ENCODE measurements around the gene RPS6KA5.
"Not testable (repeated sequence)": the region's sequence is repeated elsewhere in the genome, so short reads cannot be mapped to it uniquely, and the experiment has no call there.

Gene RPS6KA5

GRCh38 chr14:90960818-90961217, 99.6 kb downstream of the RPS6KA5 start:
- peaks cover 2 to 14% (median 8%) of the 10 kb centered on the region in 4 experiments for H3K36me3 ChIP-seq (ENCODE audit: control insufficient read depth in 4 of 4, insufficient read depth in 4 of 4, low read length in 3 of 4)
- no peaks in the 10 kb centered on the region for H3K27me3 ChIP-seq (replicated peaks in 2 of 5; ENCODE audit: control insufficient read depth in 4 of 5, insufficient read depth in 5 of 5, low read length in 4 of 5)
- DNase-seq: no peak
- POLR2A ChIA-PET: no interaction called here
- H3K27ac ChIP-seq (ENCODE audit: insufficient read depth in 1 of 2, low read depth in 1 of 2, low read length in 2 of 2, poor library complexity in 1 of 2, severe bottlenecking in 2 of 2): no peak overlapping the region
- H3K4me1 ChIP-seq (ENCODE audit: control extremely low read depth in 1 of 4, control insufficient read depth in 4 of 4, insufficient read depth in 4 of 4, low read length in 3 of 4): no peaks in the 10 kb centered on the region
- no peak overlapping the region for H3K4me3 ChIP-seq (ENCODE audit: control insufficient read depth in 1 of 7, extremely low read depth in 1 of 7, insufficient read depth in 4 of 7, low read depth in 2 of 7, low read length in 6 of 7)
- CTCF ChIA-PET: interaction anchor here (0.5 kb wide), 1 partner anchor 33 kb away, joined by 3 read pairs; no protein-coding TSS in a partner anchor
- peaks cover 3 to 20% (median 6%) of the 10 kb centered on the region in 5 experiments for H3K9me3 ChIP-seq (ENCODE audit: control extremely low read depth in 1 of 5, control insufficient read depth in 4 of 5, insufficient read depth in 2 of 5, low read depth in 1 of 5, low read length in 4 of 5)
- WGBS (ENCODE audit: insufficient coverage): 100% methylated on average over 6 of the region's 6 CpGs

DNA sequence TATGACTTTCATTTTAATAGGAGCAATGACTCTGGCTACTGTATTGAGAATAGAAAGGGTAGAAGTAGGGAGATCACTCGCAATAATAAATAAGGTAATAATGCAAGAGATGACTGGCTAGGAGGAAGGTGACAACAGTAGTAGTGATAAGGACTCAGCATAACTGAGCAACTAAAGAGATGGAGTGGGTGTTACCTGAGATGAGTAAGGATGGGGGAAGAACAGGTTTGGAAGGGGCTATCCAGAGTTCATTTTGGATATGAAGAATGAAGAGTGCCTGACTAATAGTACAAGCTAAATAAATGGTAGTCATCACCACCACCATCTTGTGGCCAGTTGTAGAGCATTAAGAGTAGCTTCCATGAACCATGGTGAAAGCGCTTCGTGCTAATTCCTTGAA, 101.1 kb downstream of the RPS6KA5 start:
- Histone ChIP-seq H3K27me3 (replicated peaks in 2 of 5; ENCODE audit: control insufficient read depth in 4 of 5, insufficient read depth in 5 of 5, low read length in 4 of 5) (no peaks in the 10 kb centered on the region), H3K27ac (ENCODE audit: insufficient read depth in 1 of 2, low read depth in 1 of 2, low read length in 2 of 2, poor library complexity in 1 of 2, severe bottlenecking in 2 of 2) (no peak overlapping the region), H3K9me3 (ENCODE audit: control extremely low read depth in 1 of 5, control insufficient read depth in 4 of 5, insufficient read depth in 2 of 5, low read depth in 1 of 5, low read length in 4 of 5) (peaks cover 9 to 32% (median 10%) of the 10 kb centered on the region in 5 experiments), H3K4me3 (ENCODE audit: control insufficient read depth in 1 of 7, extremely low read depth in 1 of 7, insufficient read depth in 4 of 7, low read depth in 2 of 7, low read length in 6 of 7) (no peak overlapping the region), H3K4me1 (ENCODE audit: control extremely low read depth in 1 of 4, control insufficient read depth in 4 of 4, insufficient read depth in 4 of 4, low read length in 3 of 4) (no peaks in the 10 kb centered on the region), H3K36me3 (ENCODE audit: control insufficient read depth in 4 of 4, insufficient read depth in 4 of 4, low read length in 3 of 4) (peaks cover 2 to 16% (median 8%) of the 10 kb centered on the region in 4 experiments)
- CTCF ChIA-PET: interaction anchor here (1.2 kb wide), 1 partner anchor 33 kb away, joined by 3 read pairs; no protein-coding TSS in a partner anchor
- WGBS (ENCODE audit: insufficient coverage): 96% methylated on average over 2 of the region's 3 CpGs
- DNase-seq: no peak
- POLR2A ChIA-PET: no interaction called here

DNA sequence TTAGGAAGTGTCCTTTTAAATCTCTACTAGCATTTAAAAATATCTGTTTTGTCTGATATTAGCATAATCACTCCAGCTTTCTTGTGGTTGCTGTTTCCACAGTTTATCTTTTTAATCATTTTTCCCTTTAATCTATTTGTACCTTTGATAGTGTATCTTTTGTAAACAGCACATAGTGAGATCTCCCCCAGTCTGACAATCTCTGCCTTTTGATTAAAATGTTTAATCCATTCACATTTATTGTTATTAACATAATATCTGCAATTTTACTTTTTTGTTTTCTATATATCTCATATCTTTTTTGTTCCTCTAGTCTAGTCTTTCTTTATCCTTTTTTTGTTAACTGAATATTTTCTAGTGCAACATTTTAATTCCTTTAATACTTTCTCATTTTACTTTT, 104.2 kb downstream of the RPS6KA5 start:
- ChIA-PET POLR2A (no interaction called here), CTCF (no interaction called here)
- peaks cover 0 to 16% (median 8%) of the 10 kb centered on the region in 4 experiments for H3K36me3 ChIP-seq (ENCODE audit: control insufficient read depth in 4 of 4, insufficient read depth in 4 of 4, low read length in 3 of 4)
- H3K27ac ChIP-seq (ENCODE audit: insufficient read depth in 1 of 2, low read depth in 1 of 2, low read length in 2 of 2, poor library complexity in 1 of 2, severe bottlenecking in 2 of 2): no peak overlapping the region
- H3K4me3 ChIP-seq (ENCODE audit: control insufficient read depth in 1 of 7, extremely low read depth in 1 of 7, insufficient read depth in 4 of 7, low read depth in 2 of 7, low read length in 6 of 7): no peak overlapping the region
- H3K27me3 ChIP-seq (replicated peaks in 2 of 5; ENCODE audit: control insufficient read depth in 4 of 5, insufficient read depth in 5 of 5, low read length in 4 of 5): no peaks in the 10 kb centered on the region
- H3K4me1 ChIP-seq (ENCODE audit: control extremely low read depth in 1 of 4, control insufficient read depth in 4 of 4, insufficient read depth in 4 of 4, low read length in 3 of 4): no peaks in the 10 kb centered on the region
- peaks cover 10 to 42% (median 15%) of the 10 kb centered on the region in 5 experiments for H3K9me3 ChIP-seq (ENCODE audit: control extremely low read depth in 1 of 5, control insufficient read depth in 4 of 5, insufficient read depth in 2 of 5, low read depth in 1 of 5, low read length in 4 of 5)
- DNase-seq: peak in 2 of 3 donors; percentile 6 to 8

GRCh38 chr14:90953643-90954042, 106.8 kb downstream of the RPS6KA5 start:
- WGBS (ENCODE audit: insufficient coverage): 48% methylated on average over 2 of the region's 2 CpGs
- H3K27me3 ChIP-seq (replicated peaks in 2 of 5; ENCODE audit: control insufficient read depth in 4 of 5, insufficient read depth in 5 of 5, low read length in 4 of 5); H3K27ac ChIP-seq (ENCODE audit: insufficient read depth in 1 of 2, low read depth in 1 of 2, low read length in 2 of 2, poor library complexity in 1 of 2, severe bottlenecking in 2 of 2); H3K4me1 ChIP-seq (ENCODE audit: control extremely low read depth in 1 of 4, control insufficient read depth in 4 of 4, insufficient read depth in 4 of 4, low read length in 3 of 4); POLR2A ChIA-PET; CTCF ChIA-PET; H3K4me3 ChIP-seq (ENCODE audit: control insufficient read depth in 1 of 7, extremely low read depth in 1 of 7, insufficient read depth in 4 of 7, low read depth in 2 of 7, low read length in 6 of 7): not testable (repeated sequence)
- peaks cover 10 to 42% (median 12%) of the 10 kb centered on the region in 5 experiments for H3K9me3 ChIP-seq (ENCODE audit: control extremely low read depth in 1 of 5, control insufficient read depth in 4 of 5, insufficient read depth in 2 of 5, low read depth in 1 of 5, low read length in 4 of 5)
- DNase-seq: peak in 2 of 3 donors; percentile 19 to 50
- H3K36me3 ChIP-seq (ENCODE audit: control insufficient read depth in 4 of 4, insufficient read depth in 4 of 4, low read length in 3 of 4): peaks cover 3 to 10% (median 6%) of the 10 kb centered on the region in 4 experiments

GRCh38 chr14:90943367-90943766, 117.1 kb downstream of the RPS6KA5 start:
- POLR2A ChIA-PET: no interaction called here
- no peaks in the 10 kb centered on the region for H3K4me1 ChIP-seq (ENCODE audit: control extremely low read depth in 1 of 4, control insufficient read depth in 4 of 4, insufficient read depth in 4 of 4, low read length in 3 of 4)
- 97% methylated on average over 3 of the region's 3 CpGs for WGBS (ENCODE audit: insufficient coverage)
- no peaks in the 10 kb centered on the region for H3K27me3 ChIP-seq (replicated peaks in 2 of 5; ENCODE audit: control insufficient read depth in 4 of 5, insufficient read depth in 5 of 5, low read length in 4 of 5)
- peaks cover 0 to 22% (median 14%) of the 10 kb centered on the region in 5 experiments for H3K9me3 ChIP-seq (ENCODE audit: control extremely low read depth in 1 of 5, control insufficient read depth in 4 of 5, insufficient read depth in 2 of 5, low read depth in 1 of 5, low read length in 4 of 5)
- H3K4me3 ChIP-seq (ENCODE audit: control insufficient read depth in 1 of 7, extremely low read depth in 1 of 7, insufficient read depth in 4 of 7, low read depth in 2 of 7, low read length in 6 of 7): no peak overlapping the region
- peaks cover 10 to 31% (median 16%) of the 10 kb centered on the region in 4 experiments for H3K36me3 ChIP-seq (ENCODE audit: control insufficient read depth in 4 of 4, insufficient read depth in 4 of 4, low read length in 3 of 4)
- no peak for DNase-seq
- CTCF ChIA-PET: interaction anchor here (0.9 to 1.2 kb wide), 2 partner anchors 25 to 41 kb away, joined by 3 read pairs; no protein-coding TSS in a partner anchor
- H3K27ac ChIP-seq (ENCODE audit: insufficient read depth in 1 of 2, low read depth in 1 of 2, low read length in 2 of 2, poor library complexity in 1 of 2, severe bottlenecking in 2 of 2): no peak overlapping the region

DNA sequence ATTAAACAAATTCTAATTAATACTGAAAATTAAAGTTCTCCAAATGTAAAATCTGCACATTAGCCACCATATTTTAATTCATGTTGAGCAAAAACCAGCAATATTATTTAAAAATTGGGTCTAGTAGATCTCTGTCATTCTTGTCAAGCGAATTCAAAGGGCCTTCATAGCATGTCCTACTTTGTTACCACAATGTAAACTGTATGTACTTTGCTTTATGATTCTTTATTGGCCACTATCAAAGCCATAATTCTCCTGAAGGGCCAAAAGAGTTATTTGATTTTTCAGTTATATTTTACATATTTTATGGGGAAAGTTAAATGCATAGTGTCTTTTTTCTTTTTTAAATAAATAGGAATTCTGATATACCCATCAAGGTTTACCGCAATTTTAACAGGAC, 117.9 kb downstream of the RPS6KA5 start:
- WGBS (ENCODE audit: insufficient coverage): 100% methylated on average over 1 of the region's 2 CpGs
- peaks cover 10 to 36% (median 19%) of the 10 kb centered on the region in 4 experiments for H3K36me3 ChIP-seq (ENCODE audit: control insufficient read depth in 4 of 4, insufficient read depth in 4 of 4, low read length in 3 of 4)
- H3K27ac ChIP-seq (ENCODE audit: insufficient read depth in 1 of 2, low read depth in 1 of 2, low read length in 2 of 2, poor library complexity in 1 of 2, severe bottlenecking in 2 of 2): no peak overlapping the region
- no peak overlapping the region for H3K4me3 ChIP-seq (ENCODE audit: control insufficient read depth in 1 of 7, extremely low read depth in 1 of 7, insufficient read depth in 4 of 7, low read depth in 2 of 7, low read length in 6 of 7)
- H3K9me3 ChIP-seq (ENCODE audit: control extremely low read depth in 1 of 5, control insufficient read depth in 4 of 5, insufficient read depth in 2 of 5, low read depth in 1 of 5, low read length in 4 of 5): peaks cover 0 to 25% (median 17%) of the 10 kb centered on the region in 5 experiments
- POLR2A ChIA-PET: no interaction called here
- no peak for DNase-seq
- no peaks in the 10 kb centered on the region for H3K4me1 ChIP-seq (ENCODE audit: control extremely low read depth in 1 of 4, control insufficient read depth in 4 of 4, insufficient read depth in 4 of 4, low read length in 3 of 4)
- CTCF ChIA-PET: no interaction called here
- H3K27me3 ChIP-seq (replicated peaks in 2 of 5; ENCODE audit: control insufficient read depth in 4 of 5, insufficient read depth in 5 of 5, low read length in 4 of 5): no peaks in the 10 kb centered on the region

DNA sequence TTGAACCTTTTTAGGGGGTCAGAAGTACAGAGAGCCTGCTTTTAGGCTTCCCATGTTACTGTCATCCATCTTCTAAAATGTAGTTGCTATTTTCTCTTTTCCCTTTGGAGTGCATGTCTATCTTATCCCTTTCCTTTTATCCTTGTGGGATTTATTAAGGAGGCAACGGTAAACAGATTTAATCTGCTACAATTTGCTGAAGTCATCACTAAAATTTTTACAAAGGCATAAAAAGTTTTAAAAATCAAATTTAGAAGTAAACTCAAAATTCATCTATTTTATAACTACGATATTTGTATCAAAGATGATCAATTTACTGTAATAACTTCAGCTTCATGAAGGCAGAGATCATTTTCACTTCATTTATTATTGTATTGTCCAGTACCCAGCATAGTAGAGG, 118.7 kb downstream of the RPS6KA5 start:
- POLR2A ChIA-PET: no interaction called here
- no peak for DNase-seq
- H3K27me3 ChIP-seq (replicated peaks in 2 of 5; ENCODE audit: control insufficient read depth in 4 of 5, insufficient read depth in 5 of 5, low read length in 4 of 5): no peaks in the 10 kb centered on the region
- CTCF ChIA-PET: no interaction called here
- H3K36me3 ChIP-seq (ENCODE audit: control insufficient read depth in 4 of 4, insufficient read depth in 4 of 4, low read length in 3 of 4): peaks cover 10 to 36% (median 21%) of the 10 kb centered on the region in 4 experiments
- no peak overlapping the region for H3K4me3 ChIP-seq (ENCODE audit: control insufficient read depth in 1 of 7, extremely low read depth in 1 of 7, insufficient read depth in 4 of 7, low read depth in 2 of 7, low read length in 6 of 7)
- H3K27ac ChIP-seq (ENCODE audit: insufficient read depth in 1 of 2, low read depth in 1 of 2, low read length in 2 of 2, poor library complexity in 1 of 2, severe bottlenecking in 2 of 2): no peak overlapping the region
- H3K4me1 ChIP-seq (ENCODE audit: control extremely low read depth in 1 of 4, control insufficient read depth in 4 of 4, insufficient read depth in 4 of 4, low read length in 3 of 4): no peaks in the 10 kb centered on the region
- WGBS (ENCODE audit: insufficient coverage): no CpG with 5 or more reads among the region's 2 CpGs
- peaks cover 0 to 25% (median 17%) of the 10 kb centered on the region in 5 experiments for H3K9me3 ChIP-seq (ENCODE audit: control extremely low read depth in 1 of 5, control insufficient read depth in 4 of 5, insufficient read depth in 2 of 5, low read depth in 1 of 5, low read length in 4 of 5)
